ENCODE results near the gene IRF3.
"Not testable (repeated sequence)": the region's sequence is repeated elsewhere in the genome, so short reads cannot be mapped to it uniquely, and the experiment has no call there.

The IRF3 gene

GRCh38 chr19:49626226-49626625 lies 39.4 kb downstream of the IRF3 start:
- H3K4me3 ChIP-seq (ENCODE audit: low read depth, low read length): no peak overlapping the region

- H3K4me3 ChIP-seq (ENCODE audit: low read depth, low read length): no peak overlapping the region
Measured at GRCh38 chr19:49624967-49625910, 40.4 kb downstream of the IRF3 start.

GRCh38 chr19:49617860-49618259 lies 47.8 kb downstream of the IRF3 start:
- H3K4me3 ChIP-seq (ENCODE audit: low read depth, low read length): not testable (repeated sequence)

GRCh38 chr19:49616945-49617344 lies 48.7 kb downstream of the IRF3 start:
- H3K4me3 ChIP-seq (ENCODE audit: low read depth, low read length): no peak overlapping the region

GRCh38 chr19:49616532-49616931 lies 49.1 kb downstream of the IRF3 start:
- H3K4me3 ChIP-seq (ENCODE audit: low read depth, low read length): no peak overlapping the region

- H3K4me3 ChIP-seq (ENCODE audit: low read depth, low read length): no peak overlapping the region
Measured at GRCh38 chr19:49615861-49616260, 49.8 kb downstream of the IRF3 start.

- H3K4me3 ChIP-seq (ENCODE audit: low read depth, low read length): no peak overlapping the region
Measured at GRCh38 chr19:49614096-49614833, 51.4 kb downstream of the IRF3 start.

GRCh38 chr19:49613374-49613773 lies 52.3 kb downstream of the IRF3 start:
- H3K4me3 ChIP-seq (ENCODE audit: low read depth, low read length): no peak overlapping the region
